ENCODE results near the gene SPIRE1.

- TF ChIP-seq CTCF (IDR thresholded peaks at IDR 0.05; ENCODE audit: poor library complexity, severe bottlenecking), result no peak
- TF ChIP-seq TAF1 (IDR thresholded peaks at IDR 0.05; ENCODE audit: low read depth), result no peak
- TF ChIP-seq EP300 (conservative IDR thresholded peaks at IDR 0.05; ENCODE audit: poor library complexity, severe bottlenecking), result no peak
- no peak for TF ChIP-seq MXI1 (conservative IDR thresholded peaks at IDR 0.05; ENCODE audit: poor library complexity, severe bottlenecking)
- TF ChIP-seq SMC3 (conservative IDR thresholded peaks at IDR 0.05; ENCODE audit: poor library complexity), result no peak
Measured at GRCh38 chr18:12574494-12575185, 83.3 kb downstream of the SPIRE1 start.

Measured in neural cell (in vitro differentiated cells).